Embryonic facial prominence (tissue), 1 donor: Measurements from ENCODE around the gene MAD2L1BP.
A peak's percentile ranks its signal among the peaks of the same experiment; 100 is the strongest.
"Not testable (repeated sequence)": the region's sequence is repeated elsewhere in the genome, so short reads cannot be mapped to it uniquely, and the experiment has no call there.

Source experiments
- DNase-seq: peaks from one replicate; pipeline ENCODE4 v3.0.0-alpha.2; 2016; ENCODE audit errors: extremely low spot score

Gene MAD2L1BP

GRCh38 chr6:43635387-43636307 lies at the start of gene MAD2L1BP:
Gene MAD2L1BP (plus strand): TSS chr6:43635840. CDS start chr6:43635876, 36 bp downstream.
- peak; percentile 70 for DNase-seq

GRCh38 chr6:43588194-43588593 lies 47.4 kb upstream of the MAD2L1BP start:
- DNase-seq = no peak

- not testable (repeated sequence) for DNase-seq
These were observed 46.1 kb upstream of the MAD2L1BP start for GRCh38 chr6:43589564-43589963.

- no peak for DNase-seq
These were observed 41.7 kb upstream of the MAD2L1BP start for GRCh38 chr6:43593938-43594337.

GRCh38 chr6:43600595-43600994 lies 35.0 kb upstream of the MAD2L1BP start:
- no peak for DNase-seq

- DNase-seq = no peak
These were observed 31.5 kb upstream of the MAD2L1BP start for GRCh38 chr6:43604174-43604573.

GRCh38 chr6:43606019-43606418 lies 29.6 kb upstream of the MAD2L1BP start:
- DNase-seq = no peak

GRCh38 chr6:43608310-43608763 lies 27.3 kb upstream of the MAD2L1BP start:
- peak; percentile 61 for DNase-seq

GRCh38 chr6:43608807-43609206 lies 26.8 kb upstream of the MAD2L1BP start:
- DNase-seq = no peak

- no peak for DNase-seq
These were observed 26.2 kb upstream of the MAD2L1BP start for GRCh38 chr6:43609402-43609801.

- DNase-seq = no peak
These were observed 25.2 kb upstream of the MAD2L1BP start for GRCh38 chr6:43610431-43610830.

GRCh38 chr6:43613721-43614395 lies 21.8 kb upstream of the MAD2L1BP start:
- no peak for DNase-seq

- no peak for DNase-seq
These were observed 21.3 kb upstream of the MAD2L1BP start for GRCh38 chr6:43614396-43614730.

- no peak for DNase-seq
These were observed 18.7 kb upstream of the MAD2L1BP start for GRCh38 chr6:43616725-43617472.

- DNase-seq = no peak
These were observed 14.4 kb upstream of the MAD2L1BP start for GRCh38 chr6:43621078-43621835.

GRCh38 chr6:43621836-43622180 lies 13.8 kb upstream of the MAD2L1BP start:
- DNase-seq = no peak

- no peak for DNase-seq
These were observed 13.1 kb upstream of the MAD2L1BP start for GRCh38 chr6:43622541-43622940.

GRCh38 chr6:43623880-43624785 lies 11.5 kb upstream of the MAD2L1BP start:
- no peak for DNase-seq

GRCh38 chr6:43624786-43625288 lies 10.8 kb upstream of the MAD2L1BP start:
- no peak for DNase-seq

- DNase-seq = no peak
These were observed 10.1 kb upstream of the MAD2L1BP start for GRCh38 chr6:43625393-43625992.
